Measurements from ENCODE around the gene ZNF423.

Gene ZNF423

GRCh38 chr16:49580751-49581303 is 275.1 kb downstream of the ZNF423 start:
- TF ChIP-seq CTCF (IDR thresholded peaks at IDR 0.05; ENCODE audit: borderline replicate concordance, insufficient read depth, low read depth, low read length) = no peak
- H3K4me3 ChIP-seq (ENCODE audit: low read depth, low read length) = no peak overlapping the region

GRCh38 chr16:49578435-49579024 is 277.4 kb downstream of the ZNF423 start:
- no peak for TF ChIP-seq CTCF (IDR thresholded peaks at IDR 0.05; ENCODE audit: borderline replicate concordance, insufficient read depth, low read depth, low read length)
- no peak overlapping the region for H3K4me3 ChIP-seq (ENCODE audit: low read depth, low read length)

GRCh38 chr16:49578018-49578417 is 277.9 kb downstream of the ZNF423 start:
- TF ChIP-seq CTCF (IDR thresholded peaks at IDR 0.05; ENCODE audit: borderline replicate concordance, insufficient read depth, low read depth, low read length) = no peak
- H3K4me3 ChIP-seq (ENCODE audit: low read depth, low read length) = no peak overlapping the region

GRCh38 chr16:49576941-49577340 is 279.0 kb downstream of the ZNF423 start:
- no peak for TF ChIP-seq CTCF (IDR thresholded peaks at IDR 0.05; ENCODE audit: borderline replicate concordance, insufficient read depth, low read depth, low read length)
- H3K4me3 ChIP-seq (ENCODE audit: low read depth, low read length) = no peak overlapping the region

- no peak for TF ChIP-seq CTCF (IDR thresholded peaks at IDR 0.05; ENCODE audit: borderline replicate concordance, insufficient read depth, low read depth, low read length)
- H3K4me3 ChIP-seq (ENCODE audit: low read depth, low read length) = no peak overlapping the region
Observed at GRCh38 chr16:49576173-49576494, 279.8 kb downstream of the ZNF423 start.

- no peak overlapping the region for H3K4me3 ChIP-seq (ENCODE audit: low read depth, low read length)
- no peak for TF ChIP-seq CTCF (IDR thresholded peaks at IDR 0.05; ENCODE audit: borderline replicate concordance, insufficient read depth, low read depth, low read length)
Observed at GRCh38 chr16:49575346-49576172, 280.4 kb downstream of the ZNF423 start.

- H3K4me3 ChIP-seq (ENCODE audit: low read depth, low read length) = no peak overlapping the region
- no peak for TF ChIP-seq CTCF (IDR thresholded peaks at IDR 0.05; ENCODE audit: borderline replicate concordance, insufficient read depth, low read depth, low read length)
Observed at GRCh38 chr16:49574826-49575225, 281.1 kb downstream of the ZNF423 start.

Measured in GM12875 (cell line).